Measurements from ENCODE around the gene BORCS5.
A peak's percentile ranks its signal among the peaks of the same experiment; 100 is the strongest.
"Not testable (repeated sequence)": the region's sequence is repeated elsewhere in the genome, so short reads cannot be mapped to it uniquely, and the experiment has no call there.

BORCS5 gene

DNA sequence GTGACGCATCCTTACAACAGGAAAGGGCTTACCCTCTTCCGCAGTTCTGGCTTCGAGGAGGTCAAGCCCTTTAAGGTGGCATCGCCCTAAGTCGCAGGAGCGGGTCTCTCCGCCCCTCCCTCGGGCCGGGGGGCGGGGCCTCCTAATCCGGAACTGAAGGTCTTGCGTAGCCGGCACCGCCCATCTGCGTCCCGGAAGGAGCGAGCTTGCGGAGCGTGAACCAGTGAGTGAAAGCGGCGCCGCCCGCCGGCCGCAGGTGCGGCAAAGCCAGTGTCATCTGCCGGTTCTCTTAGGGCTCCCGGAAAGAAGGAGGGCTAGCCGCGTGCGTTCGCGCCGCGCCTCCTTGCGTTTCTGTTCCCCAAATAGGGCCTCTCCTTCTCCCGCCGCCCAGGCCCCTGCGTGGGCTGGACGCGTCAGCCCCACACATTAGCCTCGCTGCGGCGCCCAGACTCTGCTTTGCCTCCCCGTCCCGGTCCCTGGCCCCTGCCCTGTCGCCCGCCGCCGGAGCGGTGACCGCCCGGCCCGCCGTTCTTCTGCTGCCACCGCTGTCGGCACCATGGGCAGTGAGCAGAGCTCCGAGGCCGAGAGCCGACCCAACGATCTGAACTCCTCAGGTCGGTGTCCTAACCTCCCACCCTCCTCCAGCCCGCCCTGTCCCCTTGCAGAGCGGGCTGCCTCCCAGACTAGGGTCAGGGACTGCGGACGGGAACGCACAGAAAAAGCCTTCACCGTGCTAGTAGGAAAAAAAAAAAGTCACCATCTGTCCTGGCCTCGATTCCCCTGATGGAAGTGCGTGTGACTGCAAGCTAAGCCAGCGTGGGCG lies at the start of gene BORCS5:
Gene BORCS5, plus strand, starts transcription at position 183 of the 823 bp plus-strand sequence. Its CDS starts 374 bp downstream, at position 557.
- DNase-seq = peak; percentile 69 to 99 (median 93)

DNA sequence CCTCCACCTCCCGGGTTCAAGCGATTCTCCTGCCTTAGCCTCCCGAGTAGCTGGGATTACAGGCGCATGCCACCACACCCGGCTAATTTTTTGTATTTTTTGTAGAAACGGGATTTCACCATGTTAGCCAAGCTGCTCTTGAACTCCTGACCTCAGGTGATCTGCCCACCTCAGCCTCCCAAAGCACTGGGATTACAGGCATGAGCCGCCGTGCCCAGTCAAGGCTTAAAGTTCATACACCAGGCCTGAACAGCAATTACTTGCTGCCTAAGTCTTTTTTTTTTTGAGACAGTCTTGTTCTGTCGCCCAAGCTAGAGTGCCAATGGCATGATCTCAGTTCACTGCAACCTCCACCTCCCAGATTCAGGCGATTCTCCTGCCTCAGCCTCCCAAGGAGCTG lies 46.2 kb upstream of the BORCS5 start:
- not testable (repeated sequence) for DNase-seq

- no peak for DNase-seq
Observed at GRCh38 chr12:12315838-12316237, 41.0 kb upstream of the BORCS5 start.

DNA sequence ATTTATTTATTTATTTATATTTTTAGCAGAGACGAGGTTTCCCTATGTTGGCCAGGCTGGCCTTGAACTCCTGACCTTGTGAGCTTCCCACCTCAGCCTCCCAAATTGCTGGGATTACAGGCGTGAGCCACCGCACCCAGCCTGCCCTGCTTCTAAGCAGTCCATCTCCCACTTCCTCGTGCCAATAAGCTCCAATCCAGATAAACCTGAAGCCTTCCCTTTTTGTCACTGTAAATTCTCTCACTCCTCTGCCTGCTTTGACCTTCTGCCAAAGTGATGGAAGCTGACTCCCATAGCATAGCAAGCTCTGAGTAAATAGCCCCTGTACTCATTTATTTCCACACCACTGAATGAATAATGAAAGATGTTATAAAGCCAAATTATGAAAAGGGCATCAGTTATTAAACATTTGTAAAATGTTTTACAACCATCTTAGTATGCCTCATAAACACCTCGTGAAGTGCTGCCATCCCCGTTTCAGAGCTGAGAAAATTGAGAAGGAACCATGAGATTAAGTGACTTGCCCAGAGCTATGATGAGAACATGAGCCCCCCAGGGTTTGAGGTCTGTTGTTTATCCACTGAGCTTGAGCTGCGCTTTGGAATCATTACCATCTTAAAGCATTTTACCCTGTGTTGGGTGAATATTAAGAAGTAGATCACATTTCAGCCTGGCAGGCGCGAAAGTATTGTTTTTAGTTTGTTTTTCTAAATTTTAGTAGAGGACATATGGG lies 37.3 kb upstream of the BORCS5 start:
- no peak for DNase-seq

- DNase-seq = no peak
Observed at GRCh38 chr12:12323118-12323517, 33.8 kb upstream of the BORCS5 start.

GRCh38 chr12:12323591-12323990 lies 33.3 kb upstream of the BORCS5 start:
- no peak for DNase-seq

DNA sequence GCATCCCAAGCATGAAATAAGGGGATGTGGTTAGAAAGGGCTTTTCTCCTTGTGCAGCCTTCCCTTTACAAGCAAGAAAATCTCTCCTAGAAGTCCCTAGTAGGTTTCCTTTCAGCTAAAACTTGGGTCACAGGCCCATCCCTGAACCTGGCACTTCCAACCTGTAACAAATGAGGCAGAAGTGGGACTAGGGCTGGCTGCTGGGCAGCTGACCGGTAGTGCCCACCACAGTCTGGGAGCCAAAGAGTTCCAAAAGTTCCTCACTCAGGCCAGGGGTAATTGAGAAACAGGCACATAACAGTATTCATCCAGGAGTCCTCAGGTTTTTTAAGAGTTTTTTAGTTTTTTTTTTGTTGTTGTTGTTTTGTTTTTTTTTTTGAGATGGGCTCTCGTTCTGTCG lies 30.6 kb upstream of the BORCS5 start:
- no peak for DNase-seq

- DNase-seq = no peak
Observed at GRCh38 chr12:12327802-12328201, 29.1 kb upstream of the BORCS5 start.

- DNase-seq = peak in 25 of 56 donors; percentile 2 to 58 (median 35)
Observed at GRCh38 chr12:12331244-12331771, 25.6 kb upstream of the BORCS5 start.

DNA sequence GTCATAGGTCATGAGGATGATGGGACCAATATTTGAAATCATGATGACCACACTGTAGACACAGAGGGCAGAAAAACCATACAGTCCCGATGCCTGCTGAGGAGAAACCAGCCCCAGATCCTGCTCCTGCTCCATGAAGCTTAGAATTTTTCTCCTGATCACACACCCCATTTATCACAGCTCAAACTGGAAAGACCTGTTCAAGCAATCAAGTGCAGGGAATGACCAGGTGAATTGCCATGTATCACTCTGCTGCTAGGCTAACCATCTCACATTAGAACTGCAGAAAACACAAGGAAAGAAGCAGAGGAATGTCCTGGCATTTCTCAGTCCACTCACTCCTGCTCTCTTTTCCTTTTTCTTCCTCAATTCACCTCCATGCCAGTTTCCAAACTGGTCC lies 25.0 kb upstream of the BORCS5 start:
- no peak for DNase-seq

DNA sequence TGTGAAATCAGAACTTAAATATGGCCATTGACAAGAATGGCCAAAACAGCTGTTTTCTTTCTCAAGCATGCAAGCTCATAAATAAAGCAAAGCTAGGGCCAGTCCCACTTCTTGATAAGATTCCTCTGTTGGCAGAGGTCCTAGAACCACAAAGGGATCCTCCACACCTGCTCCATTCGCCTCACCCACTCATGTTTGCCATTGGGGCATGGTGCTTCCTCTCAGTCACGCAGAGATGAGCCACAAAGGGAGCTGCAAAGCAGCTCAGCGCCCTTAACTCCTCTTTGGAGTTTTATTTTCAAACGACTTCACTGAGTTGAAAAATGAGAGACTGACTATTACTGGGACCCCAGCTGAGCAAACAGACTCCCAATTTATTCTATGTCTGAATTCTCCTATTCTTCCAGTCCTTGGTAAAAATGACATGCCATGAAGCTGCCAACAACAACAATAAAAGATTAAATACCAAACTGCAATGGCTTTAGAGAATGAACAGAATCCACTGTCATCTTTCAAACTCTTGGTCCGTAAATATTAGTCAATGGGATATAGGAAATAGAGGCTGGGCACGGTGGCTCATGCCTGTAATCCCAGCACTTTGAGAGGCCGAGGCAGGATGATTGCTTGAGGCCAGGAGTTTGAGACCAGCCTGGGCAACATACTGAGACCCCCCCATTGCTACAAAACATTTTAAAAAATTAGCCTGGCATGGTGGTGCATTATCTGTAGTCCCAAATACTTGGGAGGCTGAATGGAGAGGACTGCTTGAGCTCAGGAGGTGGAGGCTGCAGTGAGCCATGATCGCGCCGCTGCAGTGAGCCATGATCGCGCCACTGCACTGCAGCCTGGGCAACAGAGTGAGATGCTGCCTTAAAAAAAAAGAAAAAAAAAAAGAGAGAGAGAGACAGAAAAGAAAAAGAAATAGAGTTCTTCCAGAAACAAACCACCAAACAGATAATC lies 23.2 kb upstream of the BORCS5 start:
- DNase-seq = no peak

- peak in 20 of 56 donors; percentile 4 to 53 (median 10) for DNase-seq
Observed at GRCh38 chr12:12334367-12335040, 22.4 kb upstream of the BORCS5 start.

- no peak for DNase-seq
Observed at GRCh38 chr12:12336049-12336411, 20.8 kb upstream of the BORCS5 start.

DNA sequence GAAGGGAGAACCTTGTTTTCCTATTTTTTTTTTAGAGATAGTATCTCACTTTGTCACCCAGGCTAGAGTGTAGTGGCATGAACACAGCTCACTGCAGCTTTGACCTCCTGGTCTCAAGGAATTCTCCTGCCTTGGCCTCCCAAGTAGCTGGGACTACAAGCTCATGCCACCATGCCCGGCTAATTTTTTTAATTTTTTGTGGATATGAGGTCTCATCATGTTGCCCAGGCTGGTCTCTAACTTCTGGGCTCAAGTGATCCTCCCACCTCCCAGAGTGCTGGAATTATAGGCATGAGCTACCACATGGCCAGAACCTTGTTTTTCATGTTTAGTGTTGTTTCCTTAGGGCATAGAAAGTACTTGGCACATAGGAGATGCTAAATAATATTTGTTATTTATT lies 20.4 kb upstream of the BORCS5 start:
- DNase-seq = no peak

DNA sequence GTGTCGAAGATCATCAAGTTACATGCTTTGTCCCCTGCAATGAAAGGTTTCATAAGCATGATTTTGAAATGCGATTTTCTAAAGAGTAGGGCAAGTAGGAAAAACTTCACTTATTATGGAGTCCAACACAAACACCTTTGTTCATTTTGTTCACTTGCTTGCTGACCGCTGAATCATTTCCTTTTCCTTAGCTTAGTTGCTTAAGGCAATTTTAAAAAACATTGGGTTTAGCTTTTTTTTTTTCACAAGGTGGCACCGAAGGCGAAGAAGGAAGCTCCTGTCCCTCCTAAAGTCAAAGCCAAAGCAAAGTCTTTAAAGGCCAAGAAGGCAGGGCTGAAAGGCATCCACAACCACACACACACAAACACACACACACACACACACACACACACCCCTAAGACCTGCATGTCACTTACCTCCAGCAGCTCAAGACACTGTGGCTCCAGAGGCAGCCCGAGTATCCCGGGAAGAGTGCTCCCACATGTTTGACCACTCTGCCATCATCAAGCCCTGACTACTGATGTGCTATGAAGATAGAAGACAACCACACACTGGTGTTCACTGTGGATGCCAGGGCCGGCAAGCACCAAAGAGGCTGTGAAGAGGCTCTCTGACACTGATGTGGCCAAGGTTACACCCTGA lies 18.2 kb upstream of the BORCS5 start:
- no peak for DNase-seq

GRCh38 chr12:12349711-12350665 lies 6.9 kb upstream of the BORCS5 start, which contains the start of gene MANSC1:
Gene MANSC1 (minus strand): TSS chr12:12350242. CDS start chr12:12343314, 6,928 bp downstream.
- DNase-seq = peak in 52 of 56 donors; percentile 16 to 84 (median 57)

DNA sequence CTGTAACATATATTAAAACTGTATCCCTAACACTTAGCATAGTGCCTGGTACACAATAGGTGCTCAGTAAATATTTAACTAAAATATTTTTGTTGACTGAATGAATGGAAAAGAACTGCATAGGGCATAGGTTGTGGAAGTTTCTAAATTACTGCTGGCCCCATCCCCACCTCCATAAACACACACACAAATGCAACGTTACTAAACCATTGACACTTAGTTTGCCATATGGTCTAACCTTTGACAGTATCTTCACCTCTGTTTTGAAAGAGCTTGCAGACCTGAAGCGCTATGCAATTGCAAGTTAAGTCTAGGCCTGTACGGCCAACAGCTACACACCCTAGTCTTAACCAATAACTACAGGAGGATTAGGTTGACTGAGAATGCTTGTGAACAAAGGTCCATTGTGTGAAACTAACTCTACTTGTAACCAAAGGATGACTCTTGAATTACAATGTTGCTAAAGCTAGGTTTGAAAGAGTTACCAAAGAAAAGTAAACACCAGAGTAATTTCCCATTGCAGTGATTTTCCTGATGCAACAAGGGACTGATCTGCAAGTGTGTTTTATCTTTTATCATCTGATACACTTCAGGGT lies 5.9 kb upstream of the BORCS5 start:
- no peak for DNase-seq

DNA sequence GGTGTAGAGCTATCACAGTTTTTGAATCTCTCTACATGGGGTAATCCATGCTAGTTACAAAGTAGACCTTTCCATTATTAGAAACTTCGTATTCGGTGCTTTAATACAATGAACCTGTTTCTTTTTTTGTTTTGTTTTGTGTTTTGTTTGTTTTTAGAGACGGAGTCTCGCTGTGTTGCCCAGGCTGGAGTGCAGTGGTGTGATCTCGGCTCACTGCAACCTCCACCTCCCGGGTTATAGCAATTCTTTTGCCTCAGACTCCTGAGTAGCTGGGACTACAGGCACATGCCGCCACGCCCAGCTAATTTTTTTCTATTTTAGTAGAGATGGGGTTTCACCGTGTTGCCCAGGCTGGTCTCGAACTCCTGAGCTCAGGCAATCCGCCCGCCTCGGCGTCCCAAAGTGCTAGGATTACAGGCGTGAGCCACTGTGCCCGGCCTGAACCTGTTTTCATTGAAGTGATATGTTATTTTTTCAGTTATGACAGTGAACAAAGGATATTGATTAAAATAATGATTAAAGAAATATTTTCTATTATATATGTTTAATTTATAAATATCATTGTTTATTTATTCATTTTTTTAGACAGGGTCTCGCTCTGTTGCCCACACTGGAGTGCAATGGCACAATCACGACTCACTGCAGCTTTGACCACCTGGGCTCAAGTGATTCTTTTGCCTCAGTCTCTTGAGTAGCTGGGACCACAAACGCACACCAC lies 5.3 kb upstream of the BORCS5 start:
- DNase-seq = not testable (repeated sequence)
